HEK293T (cell line): Measurements from ENCODE around the gene MAML2.

Experiments used
- BHLHE40 ChIP-seq: fragments of 450-650 bp; IDR thresholded peaks from 2 replicates; pipeline ENCODE4 v1.6.1; 2016; ENCODE audit warnings: mild to moderate bottlenecking, moderate library complexity, borderline replicate concordance
- ELF4 ChIP-seq: fragments of 450-650 bp; IDR thresholded peaks from 2 replicates; pipeline ENCODE4 v1.6.1; 2017; ENCODE audit warnings: antibody characterized with exemption
- FOXA1 ChIP-seq: fragments of 450-650 bp; IDR thresholded peaks from 2 replicates; pipeline ENCODE4 v1.6.1; 2016; ENCODE audit warnings: mild to moderate bottlenecking
- FOXK2 ChIP-seq: fragments of 450-650 bp; IDR thresholded peaks from 2 replicates; pipeline ENCODE4 v1.6.1; 2016; ENCODE audit warnings: mild to moderate bottlenecking
- FOXM1 ChIP-seq: fragments of 450-650 bp; IDR thresholded peaks from 2 replicates; pipeline ENCODE4 v1.6.1; 2017; ENCODE audit warnings: mild to moderate bottlenecking, borderline replicate concordance
- HDGF ChIP-seq: fragments of 450-650 bp; IDR thresholded peaks from 2 replicates; pipeline ENCODE4 v1.6.1; 2017; ENCODE audit warnings: antibody characterized with exemption, borderline replicate concordance
- LEF1 ChIP-seq: fragments of 450-650 bp; IDR thresholded peaks from 2 replicates; pipeline ENCODE4 v1.6.1; 2017; ENCODE audit warnings: mild to moderate bottlenecking, borderline replicate concordance
- PKNOX1 ChIP-seq: fragments of 450-650 bp; IDR thresholded peaks from 2 replicates; pipeline ENCODE4 v1.6.1; 2016
- SP1 ChIP-seq: fragments of 450-650 bp; IDR thresholded peaks from 2 replicates; pipeline ENCODE4 v1.6.1; 2017
- SUZ12 ChIP-seq: fragments of 450-650 bp; IDR thresholded peaks from 2 replicates; pipeline ENCODE4 v1.6.1; 2016; ENCODE audit warnings: mild to moderate bottlenecking
- TARDBP ChIP-seq: fragments of 450-650 bp; IDR thresholded peaks from 2 replicates; pipeline ENCODE4 v1.6.1; 2016
- ZNF384 ChIP-seq: fragments of 450-650 bp; IDR thresholded peaks from 2 replicates; pipeline ENCODE4 v1.6.1; 2016

DNA sequence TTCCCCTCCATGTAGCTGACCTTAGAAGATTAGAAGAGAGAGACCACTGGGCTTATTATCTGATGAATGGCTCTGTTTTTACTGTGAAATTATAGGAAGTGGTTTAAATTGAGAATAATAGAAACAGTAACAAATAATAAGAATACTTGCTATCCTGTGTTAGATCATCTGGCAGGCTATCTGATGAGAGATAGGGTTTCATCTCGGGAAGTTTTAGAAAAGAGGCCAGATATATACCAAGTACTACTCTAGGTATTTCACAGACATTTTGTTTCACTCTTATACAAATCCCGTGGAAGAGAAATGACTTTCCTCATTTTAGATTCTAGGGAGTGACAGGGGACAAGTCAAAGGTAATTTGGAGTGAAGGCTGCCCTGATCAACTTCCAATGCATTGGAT is 198.4 kb downstream of the MAML2 start:
- TF ChIP-seq ELF4 (no peak), BHLHE40 (no peak), FOXM1 (no peak), SP1 (no peak), ZNF384 (no peak), FOXA1 (no peak), FOXK2 (no peak), TARDBP (no peak), PKNOX1 (no peak), SUZ12 (no peak), LEF1 (no peak), HDGF (no peak)
